Naive B cell (primary cell): ENCODE data around the gene RPH3AL. TPM values are rescaled to one million over a fixed set of nuclear protein-coding genes. Genes with fewer than 3 reads are reported as not detected.
"Not testable (repeated sequence)": the region's sequence is repeated elsewhere in the genome, so short reads cannot be mapped to it uniquely, and the experiment has no call there.

ENCODE experiments used
- ATAC-seq, 2 donors: fragments of 150-1000 bp; cut with Tn5 transposase; 2 replicates each; pipeline ENCODE4 v1.10.0; 2021; ENCODE audit warnings: low read depth in 2 of 2, mild to moderate bottlenecking in 2 of 2, moderate library complexity in 2 of 2
- DNase-seq: peaks from one replicate; pipeline ENCODE4 v3.0.0; 2022
- H3K27ac Mint-ChIP-seq, 6 donors: one replicate each; pipeline ENCODE4 v1.8.0; 2020 to 2022; ENCODE audit warnings: mild to moderate bottlenecking in 6 of 6, mixed read lengths in 6 of 6, moderate library complexity in 5 of 6, inconsistent platforms in 2 of 6
- H3K27me3 Mint-ChIP-seq, 3 donors: one replicate each; pipeline ENCODE4 v1.8.0; 2021 to 2022; ENCODE audit warnings: mixed read lengths in 3 of 3, mild to moderate bottlenecking in 1 of 3
- H3K36me3 Mint-ChIP-seq, 2 donors: one replicate each; pipeline ENCODE4 v1.8.0; 2020 to 2022; ENCODE audit warnings: mixed read lengths in 2 of 2, inconsistent platforms in 1 of 2, mild to moderate bottlenecking in 1 of 2
- H3K4me1 Mint-ChIP-seq, 3 donors: one replicate each; pipeline ENCODE4 v1.8.0; 2020 to 2022; ENCODE audit warnings: mixed read lengths in 3 of 3, inconsistent platforms in 1 of 3, mild to moderate bottlenecking in 1 of 3, moderate library complexity in 1 of 3
- H3K4me3 Mint-ChIP-seq, 8 donors: one replicate each; pipeline ENCODE4 v1.8.0; 2020 to 2022; ENCODE audit warnings: mild to moderate bottlenecking in 8 of 8, mixed read lengths in 8 of 8, moderate library complexity in 8 of 8, inconsistent platforms in 2 of 8
- H3K9me3 Mint-ChIP-seq, 7 donors: one replicate each; pipeline ENCODE4 v1.8.0; 2020 to 2022; ENCODE audit warnings: mixed read lengths in 7 of 7, mild to moderate bottlenecking in 5 of 7, inconsistent platforms in 2 of 7, moderate library complexity in 1 of 7
- polyA plus RNA-seq, 6 donors: library from polyadenylated mRNA; unstranded; fragments of 300-500 nt; fragmentation: Illumina TruSeq; gene quantifications; one replicate each; pipeline ENCODE4 v1.2.3, GENCODE V29; 2021; ENCODE audit warnings: low read depth in 6 of 6

Gene RPH3AL
- polyA plus RNA-seq, 6 donors from 2014 or later = 1.3 to 13.2 (median 2.9) TPM; not detected in 1

- ATAC-seq (no peak), DNase-seq (no peak)
- H3K27me3 Mint-ChIP-seq = no peaks in the 10 kb centered on the region
- H3K9me3 Mint-ChIP-seq = peaks cover 0 to 5% (median 0%) of the 10 kb centered on the region in 7 donors
- no peak overlapping the region for H3K27ac Mint-ChIP-seq
- H3K36me3 Mint-ChIP-seq = peaks cover 6 to 8% of the 10 kb centered on the region in 2 donors
- no peak overlapping the region for H3K4me3 Mint-ChIP-seq
- peaks cover 0 to 6% (median 5%) of the 10 kb centered on the region in 3 donors for H3K4me1 Mint-ChIP-seq
Observed at GRCh38 chr17:249236-249993, 103.2 kb downstream of the RPH3AL start.

- peaks cover 6 to 8% of the 10 kb centered on the region in 2 donors for H3K36me3 Mint-ChIP-seq
- DNase-seq (no peak), ATAC-seq (no peak)
- no peak overlapping the region for H3K27ac Mint-ChIP-seq
- no peak overlapping the region for H3K4me3 Mint-ChIP-seq
- peaks cover 0 to 11% (median 0%) of the 10 kb centered on the region in 7 donors for H3K9me3 Mint-ChIP-seq
- peaks cover 2 to 13% (median 5%) of the 10 kb centered on the region in 3 donors for H3K4me1 Mint-ChIP-seq
- no peaks in the 10 kb centered on the region for H3K27me3 Mint-ChIP-seq
Observed at GRCh38 chr17:248337-249235, 104.0 kb downstream of the RPH3AL start.

GRCh38 chr17:247767-248166 is 104.8 kb downstream of the RPH3AL start:
- H3K9me3 Mint-ChIP-seq = peaks cover 0 to 12% (median 0%) of the 10 kb centered on the region in 7 donors
- no peak for DNase-seq
- no peak overlapping the region for H3K27ac Mint-ChIP-seq
- H3K36me3 Mint-ChIP-seq = peaks cover 6 to 8% of the 10 kb centered on the region in 2 donors
- H3K4me3 Mint-ChIP-seq = no peak overlapping the region
- ATAC-seq = no peak
- H3K27me3 Mint-ChIP-seq = no peaks in the 10 kb centered on the region
- H3K4me1 Mint-ChIP-seq = peaks cover 2 to 14% (median 5%) of the 10 kb centered on the region in 3 donors

DNA sequence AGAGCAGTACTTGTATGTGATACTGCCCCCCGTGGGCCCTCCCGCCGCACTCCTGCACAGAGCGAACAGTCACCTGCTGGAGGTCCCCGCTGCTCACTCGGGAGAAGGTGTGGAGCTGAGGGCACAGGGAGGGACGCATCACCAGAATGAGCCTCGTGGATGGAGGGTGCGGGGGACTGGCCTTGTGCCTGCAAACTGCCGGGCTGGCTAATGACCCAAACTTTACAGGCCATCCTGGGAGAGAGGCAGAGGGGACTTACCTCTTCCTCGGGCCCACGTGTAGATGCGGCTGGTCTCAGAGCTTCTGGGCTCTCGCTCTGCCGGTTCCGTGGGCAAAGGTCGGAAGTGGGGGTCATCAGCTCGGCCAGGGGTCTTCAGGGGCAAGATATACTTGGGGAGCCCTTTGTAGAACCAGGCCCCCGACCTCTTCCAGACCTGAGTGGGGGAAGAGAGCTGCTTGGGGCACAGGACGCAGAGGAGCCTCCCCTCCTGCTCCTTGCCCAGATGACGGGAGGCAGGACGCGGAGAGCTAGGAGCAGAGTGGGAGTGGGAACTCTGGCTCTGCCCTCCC is 105.7 kb downstream of the RPH3AL start:
- DNase-seq = no peak
- ATAC-seq = no peak
- Mint-ChIP-seq H3K4me3 (no peak overlapping the region), H3K9me3 (peaks cover 0 to 12% (median 0%) of the 10 kb centered on the region in 7 donors), H3K27ac (no peak overlapping the region), H3K36me3 (peaks cover 6 to 8% of the 10 kb centered on the region in 2 donors), H3K4me1 (peaks cover 2 to 14% (median 5%) of the 10 kb centered on the region in 3 donors), H3K27me3 (no peaks in the 10 kb centered on the region)

- Mint-ChIP-seq H3K4me1 (peaks cover 2 to 14% (median 5%) of the 10 kb centered on the region in 3 donors), H3K36me3 (peaks cover 6 to 8% of the 10 kb centered on the region in 2 donors), H3K27me3 (no peaks in the 10 kb centered on the region), H3K4me3 (peak overlapping the region in 1 of 8 donors; percentile 77), H3K27ac (no peak overlapping the region), H3K9me3 (peaks cover 0 to 12% (median 0%) of the 10 kb centered on the region in 7 donors)
- ATAC-seq (no peak), DNase-seq (no peak)
Observed at GRCh38 chr17:246226-246625, 106.4 kb downstream of the RPH3AL start.

GRCh38 chr17:245611-246010 is 107.0 kb downstream of the RPH3AL start:
- Mint-ChIP-seq H3K36me3 (peaks cover 6 to 8% of the 10 kb centered on the region in 2 donors), H3K9me3 (peaks cover 0 to 12% (median 0%) of the 10 kb centered on the region in 7 donors), H3K27ac (no peak overlapping the region), H3K27me3 (no peaks in the 10 kb centered on the region), H3K4me1 (peaks cover 2 to 14% (median 5%) of the 10 kb centered on the region in 3 donors), H3K4me3 (no peak overlapping the region)
- ATAC-seq = no peak
- no peak for DNase-seq

DNA sequence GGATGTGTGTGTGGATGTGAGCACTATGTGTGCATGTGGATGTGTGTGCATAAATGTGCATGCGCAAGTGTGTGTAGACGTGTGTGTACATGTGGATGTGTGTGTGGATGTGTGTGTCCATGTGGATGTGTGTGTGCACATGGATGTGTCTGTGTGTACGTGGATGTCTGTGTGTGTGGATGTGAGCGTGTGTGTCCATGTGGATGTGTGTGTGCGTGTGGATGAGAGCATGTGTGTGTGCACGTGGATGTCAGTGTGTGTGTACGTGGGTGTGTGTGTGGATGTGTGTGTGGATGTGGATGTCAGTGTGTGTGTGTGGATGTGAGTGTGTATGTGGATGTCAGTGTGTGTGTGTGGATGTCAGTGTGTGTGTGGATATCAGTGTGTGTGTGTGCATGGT is 107.6 kb downstream of the RPH3AL start:
- Mint-ChIP-seq H3K36me3 (peaks cover 6 to 8% of the 10 kb centered on the region in 2 donors), H3K27me3 (no peaks in the 10 kb centered on the region), H3K27ac (no peak overlapping the region), H3K4me3 (no peak overlapping the region), H3K9me3 (peaks cover 0 to 12% (median 0%) of the 10 kb centered on the region in 7 donors), H3K4me1 (peaks cover 2 to 14% (median 5%) of the 10 kb centered on the region in 3 donors)
- DNase-seq = no peak
- no peak for ATAC-seq

- peaks cover 0 to 12% (median 0%) of the 10 kb centered on the region in 7 donors for H3K9me3 Mint-ChIP-seq
- not testable (repeated sequence) for H3K27ac Mint-ChIP-seq, H3K27me3 Mint-ChIP-seq, DNase-seq, ATAC-seq, H3K4me3 Mint-ChIP-seq, H3K36me3 Mint-ChIP-seq
- peaks cover 2 to 14% (median 5%) of the 10 kb centered on the region in 3 donors for H3K4me1 Mint-ChIP-seq
Observed at GRCh38 chr17:243924-244323, 108.7 kb downstream of the RPH3AL start.

GRCh38 chr17:238964-239259 is 113.7 kb downstream of the RPH3AL start:
- Mint-ChIP-seq H3K4me1 (peaks cover 0 to 11% (median 0%) of the 10 kb centered on the region in 3 donors), H3K4me3 (no peak overlapping the region), H3K9me3 (peaks cover 0 to 5% (median 0%) of the 10 kb centered on the region in 7 donors), H3K27me3 (peaks cover 0 to 10% (median 0%) of the 10 kb centered on the region in 3 donors), H3K27ac (peak overlapping the region in 2 of 6 donors; percentile 16 to 48), H3K36me3 (no peaks in the 10 kb centered on the region)
- DNase-seq = no peak
- no peak for ATAC-seq

DNA sequence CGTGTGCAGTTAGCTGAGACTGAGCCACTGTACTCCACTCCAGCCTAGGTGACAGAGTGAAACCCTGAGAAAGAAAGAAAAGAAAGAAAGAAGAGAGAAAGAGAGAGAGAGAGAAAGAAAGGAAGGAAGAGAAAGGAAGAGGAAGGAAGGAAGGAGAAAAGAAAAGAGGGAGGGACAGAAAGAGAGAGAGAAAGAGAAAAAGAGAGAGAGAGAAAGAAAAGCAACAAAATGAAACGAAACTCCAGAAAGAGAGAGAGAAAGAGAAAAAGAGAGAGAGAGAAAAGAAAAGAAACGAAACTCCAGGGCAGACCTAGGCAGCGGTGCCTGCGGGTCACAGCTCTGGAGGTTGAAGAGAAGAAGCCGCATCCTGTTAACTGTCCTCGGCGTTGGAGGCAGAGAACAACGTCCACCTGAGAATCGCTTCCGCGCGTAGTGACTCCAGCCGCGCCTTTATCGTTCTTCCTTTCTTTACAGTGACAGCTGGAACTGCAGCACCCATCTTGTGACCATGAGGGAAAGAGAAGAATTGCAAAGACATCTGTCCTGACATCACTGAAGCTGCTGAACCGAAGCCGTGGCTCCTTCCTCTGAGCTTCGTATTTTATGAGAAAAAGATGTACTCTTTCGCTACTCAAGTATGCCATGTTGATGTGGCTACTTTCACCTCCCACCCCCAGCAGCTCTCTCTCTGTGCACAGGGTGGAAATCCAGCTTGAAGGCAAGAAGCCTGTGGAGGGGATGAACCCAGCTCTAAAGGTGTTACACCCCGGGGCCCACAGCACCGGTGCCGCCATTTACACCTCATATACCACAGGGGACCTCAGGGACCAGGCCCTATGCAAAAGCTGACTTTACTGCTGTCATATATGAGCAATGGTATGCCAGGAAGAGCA is 114.3 kb downstream of the RPH3AL start:
- DNase-seq = no peak
- Mint-ChIP-seq H3K27me3 (peaks cover 0 to 12% (median 0%) of the 10 kb centered on the region in 3 donors), H3K4me1 (peaks cover 0 to 7% (median 0%) of the 10 kb centered on the region in 3 donors), H3K9me3 (peaks cover 0 to 1% (median 0%) of the 10 kb centered on the region in 7 donors), H3K36me3 (no peaks in the 10 kb centered on the region), H3K4me3 (no peak overlapping the region), H3K27ac (peak overlapping the region in 2 of 6 donors; percentile 28 to 48)
- peak in 1 of 2 donors; percentile 38 for ATAC-seq

DNA sequence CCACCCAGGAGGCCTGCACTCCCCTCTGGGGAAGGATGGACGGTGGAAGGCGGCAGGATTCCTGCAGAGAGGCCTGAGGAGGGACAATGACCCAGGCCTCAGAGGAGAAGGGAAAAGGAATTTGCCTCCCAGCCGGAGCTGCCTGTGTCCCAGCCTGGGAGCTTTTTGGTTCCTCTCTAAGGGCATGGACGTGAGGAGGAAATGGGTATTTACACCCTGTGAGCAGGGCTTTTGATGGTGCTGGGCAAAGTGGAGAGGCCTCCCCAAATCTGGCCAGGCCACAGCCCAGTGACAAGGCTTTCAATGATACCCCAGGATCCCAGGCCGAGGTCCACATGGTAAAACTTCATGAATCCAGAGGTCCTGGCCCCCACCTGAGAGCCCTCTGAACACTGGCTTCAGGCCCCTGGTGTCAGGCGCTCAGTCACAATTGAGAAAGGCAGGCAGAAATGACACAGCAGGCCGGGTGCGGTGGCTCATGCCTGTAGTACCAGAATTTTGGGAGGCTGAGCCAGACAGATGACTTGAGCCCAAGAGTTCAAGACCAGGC is 115.1 kb downstream of the RPH3AL start:
- ATAC-seq (no peak), DNase-seq (no peak)
- Mint-ChIP-seq H3K4me3 (no peak overlapping the region), H3K9me3 (peaks cover 0 to 1% (median 0%) of the 10 kb centered on the region in 7 donors), H3K27ac (peak overlapping the region in 1 of 6 donors; percentile 28), H3K36me3 (no peaks in the 10 kb centered on the region), H3K4me1 (peaks cover 0 to 7% (median 0%) of the 10 kb centered on the region in 3 donors), H3K27me3 (peaks cover 0 to 20% (median 0%) of the 10 kb centered on the region in 3 donors)
